GM19238 (cell line): Measurements from ENCODE around the gene SLC25A47.
"Not testable (repeated sequence)": the region's sequence is repeated elsewhere in the genome, so short reads cannot be mapped to it uniquely, and the experiment has no call there.

ENCODE experiments used
- DNase-seq: peaks from one replicate; pipeline ENCODE4 v3.0.0; 2011; ENCODE audit warnings: low spot score; ENCODE audit not compliant: insufficient read length

The SLC25A47 gene

DNA sequence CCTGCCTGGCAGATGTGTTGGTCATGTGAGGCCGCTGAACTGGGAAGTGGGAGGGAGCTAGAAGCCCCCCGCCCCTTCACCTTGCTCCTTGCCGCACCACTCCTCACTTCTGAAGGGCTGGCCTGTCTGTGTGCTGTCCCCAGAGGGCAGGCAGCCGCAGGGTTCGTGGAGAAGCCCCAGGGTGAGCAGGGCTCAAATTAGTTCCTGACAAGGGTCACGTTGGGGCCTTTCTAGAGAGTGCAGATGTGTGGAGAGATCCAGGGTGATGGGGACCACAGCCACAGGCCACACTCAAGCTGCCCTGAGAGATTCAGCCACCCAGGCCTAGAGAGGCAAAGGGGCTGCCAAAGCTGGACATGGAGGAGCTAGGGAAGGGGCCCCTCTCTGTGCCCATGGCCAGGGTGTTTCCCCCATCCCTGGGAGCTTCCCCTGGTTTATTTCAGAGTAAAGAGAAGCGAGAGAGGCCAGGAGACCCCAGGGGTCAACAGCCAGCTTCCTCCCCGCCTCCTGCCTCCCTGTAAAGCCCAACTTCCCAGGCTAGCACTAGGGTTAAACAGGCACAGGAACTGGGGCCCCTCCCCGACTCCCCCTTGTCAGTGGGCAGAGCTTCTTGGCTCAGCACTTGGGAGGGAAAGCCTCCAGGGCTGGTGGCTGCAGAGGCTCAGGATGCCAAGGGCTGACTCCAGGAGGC, 33.1 kb upstream of the SLC25A47 start:
- DNase-seq: no peak

DNA sequence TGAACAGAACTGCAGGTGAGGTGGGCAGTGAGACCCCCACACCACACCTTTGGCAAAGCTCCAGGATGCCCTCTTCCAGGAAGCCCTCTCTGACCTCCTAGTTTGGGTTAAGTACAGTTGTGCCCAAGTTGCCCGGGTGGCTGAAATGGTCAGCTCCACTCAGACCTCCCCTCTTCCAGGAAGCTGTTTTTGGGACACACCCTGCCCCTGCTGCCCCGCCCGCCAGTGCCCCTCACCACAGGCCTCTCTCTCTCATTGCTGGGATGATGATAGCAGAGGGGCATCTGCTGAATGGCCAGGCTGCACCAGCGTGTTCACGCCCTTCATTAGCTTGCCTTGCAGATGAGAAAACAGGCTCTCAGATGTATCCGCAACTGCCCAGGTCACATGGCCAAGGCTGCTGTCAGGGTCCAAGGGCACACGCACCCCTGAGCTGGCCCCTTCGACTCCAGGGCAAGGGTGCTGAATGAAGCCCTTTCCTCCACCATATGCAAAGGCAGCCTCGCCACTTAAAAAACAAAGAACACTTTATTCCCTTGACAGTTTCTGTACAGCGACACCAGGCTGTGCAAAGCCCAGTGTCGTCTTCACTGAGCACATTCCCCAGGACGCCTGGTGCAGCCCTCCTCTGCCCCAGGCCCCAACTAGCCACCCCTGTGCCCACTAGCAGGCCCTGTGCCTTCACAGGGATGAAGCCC, 32.4 kb upstream of the SLC25A47 start:
- DNase-seq: no peak

DNA sequence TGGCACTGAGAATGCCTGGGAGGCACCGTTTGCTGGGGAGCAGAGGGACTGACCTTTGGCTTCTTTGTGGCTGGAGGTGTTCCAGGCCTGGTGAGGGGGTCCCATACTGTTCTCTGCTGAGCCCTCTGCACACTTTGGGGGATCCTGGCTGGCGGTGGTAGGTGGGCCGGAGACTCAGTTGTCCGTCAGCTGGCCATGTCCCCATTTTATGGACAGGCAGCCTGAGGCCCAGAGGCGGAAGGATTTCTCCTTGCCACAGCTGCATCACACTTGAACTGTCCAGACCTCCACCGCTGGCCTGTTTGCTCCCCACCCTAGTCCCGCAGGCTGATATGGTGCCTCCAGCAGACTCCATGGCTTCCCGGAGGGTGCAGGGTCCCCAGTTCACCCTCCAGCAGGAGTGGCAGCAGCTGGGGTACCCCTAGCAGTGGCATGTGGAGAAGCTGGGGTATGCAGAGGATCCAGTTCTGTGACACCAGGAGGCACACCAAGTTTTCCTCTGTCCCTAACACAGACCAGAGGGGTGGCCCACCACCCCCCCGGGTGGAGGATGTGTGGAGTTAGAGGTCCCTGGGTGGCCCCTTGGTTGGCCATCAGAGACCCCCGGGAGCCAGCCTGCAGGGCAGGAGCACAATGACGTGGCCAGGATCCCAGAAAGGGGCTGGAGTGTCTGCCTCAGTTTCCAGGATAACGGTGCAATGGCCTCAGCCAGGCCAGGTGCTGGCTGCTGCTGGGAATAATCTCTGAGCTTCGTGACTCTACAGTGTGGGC, 31.6 kb upstream of the SLC25A47 start:
- DNase-seq: no peak

DNA sequence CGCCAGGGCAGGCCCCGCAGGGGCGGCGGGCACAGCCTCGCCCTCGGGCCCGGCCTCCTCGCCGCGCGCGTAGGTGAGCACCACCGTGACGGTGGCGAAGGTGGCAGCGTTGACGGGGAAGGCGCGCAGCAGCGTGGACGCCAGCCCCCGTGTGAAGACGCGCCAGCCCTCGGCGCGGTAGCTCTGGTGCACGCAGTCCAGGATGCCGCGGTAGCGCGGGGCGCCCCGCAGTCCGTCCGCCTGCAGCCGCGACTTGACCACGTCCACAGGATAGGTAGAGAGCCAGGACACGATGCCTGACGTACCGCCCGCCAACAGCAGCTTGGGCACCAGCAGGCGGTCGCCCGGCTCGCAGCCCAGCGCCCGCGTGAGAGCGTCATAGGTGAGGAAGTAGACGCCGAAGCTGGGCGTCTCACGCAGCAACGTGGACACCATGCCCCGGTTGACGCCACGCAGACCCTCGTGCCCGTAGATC, 30.8 kb upstream of the SLC25A47 start:
- no peak for DNase-seq

DNA sequence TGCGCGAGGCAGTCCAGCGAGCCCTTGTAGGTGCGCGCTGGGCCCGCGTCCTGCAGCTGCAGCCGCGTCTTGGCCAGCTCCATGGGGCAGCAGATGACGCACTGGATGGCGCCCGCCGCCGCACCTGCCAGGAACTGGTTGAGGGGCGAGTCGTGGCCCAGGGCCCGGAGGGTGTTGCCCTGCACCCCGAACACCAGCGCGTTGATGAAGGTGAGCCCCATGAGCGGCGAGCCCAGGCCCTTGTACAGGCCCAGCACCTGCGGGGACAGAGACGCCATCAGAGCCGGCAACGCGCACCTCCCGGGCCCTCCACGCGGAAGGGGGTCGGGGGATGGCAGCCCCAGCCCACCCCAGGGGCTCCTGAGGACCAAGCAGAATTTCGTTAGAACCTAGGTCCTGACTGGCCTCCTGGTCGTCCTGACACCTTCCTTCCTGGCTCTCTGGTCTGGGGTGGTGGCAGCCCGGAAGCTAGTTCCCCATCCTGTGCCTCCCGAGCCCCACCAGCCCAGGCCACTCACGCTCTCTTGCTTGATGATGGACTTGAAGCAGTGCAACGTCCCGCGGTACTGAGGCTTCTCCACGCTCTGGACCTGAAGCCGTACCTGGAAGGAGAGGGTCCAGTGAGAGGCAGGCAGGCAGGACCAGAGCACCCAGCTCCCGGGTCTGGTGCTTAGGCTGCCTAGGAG, 30.2 kb upstream of the SLC25A47 start:
- DNase-seq: no peak

DNA sequence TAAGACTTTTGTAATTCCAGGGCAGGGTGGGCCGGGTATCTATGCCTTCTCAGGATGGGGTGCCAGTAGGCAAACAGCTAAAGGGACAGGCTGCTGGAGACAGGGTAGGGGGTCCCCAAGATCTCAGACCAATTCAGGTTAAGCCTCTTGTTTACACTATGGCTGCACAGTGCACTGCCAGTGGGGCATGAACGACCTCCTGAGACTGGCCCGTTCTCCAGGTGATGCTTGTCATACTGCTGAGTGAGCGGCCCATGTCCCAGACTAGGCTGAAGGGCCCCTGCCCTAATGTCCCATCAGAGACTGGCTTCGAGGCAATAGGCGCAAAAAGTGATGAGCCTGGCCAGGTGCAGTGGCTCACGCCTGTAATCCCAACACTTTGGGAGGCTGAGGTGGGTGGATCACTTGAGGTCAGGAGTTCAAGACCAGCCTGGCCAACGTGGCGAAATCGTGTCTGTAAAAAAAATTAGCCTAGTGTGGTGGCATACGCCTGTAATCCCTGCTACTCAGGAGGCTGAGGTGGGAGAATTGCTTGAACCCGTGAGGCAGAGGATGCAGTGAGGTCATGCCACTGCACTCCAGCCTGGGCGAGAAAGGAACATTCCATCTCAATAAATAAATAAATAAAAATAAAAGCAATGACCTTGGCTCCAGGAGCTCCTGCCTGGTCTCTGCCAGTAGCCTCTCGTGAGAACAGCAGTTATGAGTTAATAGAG, 29.5 kb upstream of the SLC25A47 start:
- no peak for DNase-seq

DNA sequence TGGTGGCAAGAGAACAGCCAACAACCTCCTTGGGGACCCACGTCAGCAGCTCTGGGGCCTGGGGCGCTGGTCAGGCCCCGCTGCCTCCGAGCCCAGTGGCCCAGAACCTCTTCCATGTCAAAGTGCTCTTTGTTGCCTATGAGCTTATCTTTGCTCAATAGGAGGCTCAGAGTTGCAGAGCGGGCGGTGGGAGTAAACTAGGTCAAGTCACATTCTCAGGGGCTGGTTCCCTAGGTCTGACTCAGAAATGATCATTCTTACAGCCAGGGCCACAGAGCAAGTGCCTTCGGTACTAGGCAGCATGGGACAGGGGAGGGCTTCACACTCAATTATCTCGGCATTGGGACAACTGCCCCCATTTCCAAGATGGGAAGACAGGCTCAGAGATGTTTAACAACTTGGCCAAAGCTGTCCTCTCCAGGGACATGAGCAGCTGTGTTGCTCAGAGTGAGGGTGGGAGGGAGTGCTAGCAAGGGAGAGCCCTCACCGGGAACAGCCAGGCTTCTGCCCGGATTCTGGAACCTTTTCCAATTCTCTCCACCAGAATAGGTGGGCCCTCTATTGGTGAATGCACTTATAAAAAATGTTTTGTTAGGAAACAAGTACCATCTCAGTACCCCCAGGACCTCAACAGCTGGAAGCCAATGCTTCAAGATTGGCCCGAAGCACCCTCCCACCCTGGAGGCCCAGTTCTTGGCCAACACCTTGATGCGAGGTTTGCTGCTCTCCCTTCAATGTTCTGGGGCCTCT, 28.8 kb upstream of the SLC25A47 start:
- DNase-seq: no peak

DNA sequence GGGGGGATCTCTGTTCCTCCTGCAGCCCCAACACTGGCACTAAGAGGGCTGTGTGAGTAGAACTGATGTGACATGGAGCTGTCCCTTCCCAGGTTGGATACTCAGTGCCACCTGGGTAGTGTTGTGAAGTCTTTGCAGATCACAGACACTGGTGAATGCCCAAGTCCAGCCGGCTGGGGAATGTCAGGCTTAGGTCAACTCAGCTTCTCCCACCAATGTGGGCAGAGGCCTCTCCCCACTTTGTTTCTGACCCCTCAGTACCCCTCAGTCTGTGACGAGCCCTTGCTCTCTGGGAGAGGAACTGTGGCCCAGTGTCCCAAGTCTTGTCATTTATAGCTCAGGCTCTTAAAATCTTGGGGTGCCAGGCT, 28.2 kb upstream of the SLC25A47 start:
- no peak for DNase-seq

DNA sequence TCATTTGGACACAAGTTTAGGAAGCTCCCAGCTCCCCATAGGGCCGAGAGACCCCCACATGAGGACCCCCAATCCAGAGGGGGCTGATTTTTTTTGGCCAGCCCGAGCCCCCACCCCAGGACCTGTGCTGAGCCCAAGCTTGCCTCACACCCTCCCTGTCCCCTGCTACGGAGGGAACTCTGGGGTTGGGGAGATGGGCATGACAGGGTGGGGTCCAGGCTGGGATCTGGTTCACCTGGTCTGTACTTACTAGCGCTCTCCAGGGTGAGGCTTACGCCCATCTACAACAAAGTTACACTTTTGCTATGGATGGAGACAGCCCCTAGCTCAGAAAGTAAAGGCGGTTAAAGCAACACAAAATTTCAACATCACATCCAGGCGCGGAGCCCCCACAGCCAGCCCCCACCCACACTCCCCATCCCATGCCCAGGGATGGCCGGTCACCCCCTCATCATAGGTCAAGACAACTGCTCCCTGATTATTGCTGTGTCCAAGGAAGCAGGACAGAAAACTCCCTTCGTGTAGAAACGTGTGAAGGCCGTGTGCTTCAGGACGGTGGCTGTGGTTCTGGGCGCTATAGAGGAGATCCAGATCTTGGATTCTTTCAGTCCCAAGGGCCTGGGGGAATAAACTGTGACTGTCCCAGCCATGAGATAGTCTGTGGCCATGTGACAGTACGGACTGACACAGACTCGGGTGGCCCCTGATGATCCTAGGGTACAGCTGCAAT, 27.6 kb upstream of the SLC25A47 start:
- no peak for DNase-seq

DNA sequence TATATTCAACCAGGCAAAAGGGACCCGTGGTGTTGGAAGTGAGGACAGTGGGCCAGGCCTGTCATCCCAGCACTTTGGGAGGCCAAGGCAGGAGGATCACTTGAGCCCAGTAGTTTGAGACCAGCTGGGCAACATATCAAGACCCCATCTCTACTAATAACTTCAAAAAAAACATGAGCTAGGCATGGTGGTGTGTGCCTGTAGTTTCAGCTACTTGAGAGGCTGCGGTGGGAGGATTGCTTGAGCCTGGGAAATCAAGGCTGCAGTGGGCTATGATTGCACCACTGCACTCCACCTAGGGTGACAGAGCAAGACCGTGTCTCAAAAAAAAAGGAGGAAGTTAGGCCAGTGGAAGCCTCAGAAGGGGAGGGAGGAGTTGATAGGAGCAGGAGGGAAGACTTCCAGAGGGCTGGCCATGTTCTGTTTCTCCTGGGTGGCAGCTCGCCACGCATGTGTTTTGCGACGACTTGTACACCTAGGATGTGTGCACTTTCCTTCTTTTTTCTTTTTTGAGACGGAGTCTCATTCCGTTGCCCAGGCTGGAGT, 27.0 kb upstream of the SLC25A47 start:
- no peak for DNase-seq

DNA sequence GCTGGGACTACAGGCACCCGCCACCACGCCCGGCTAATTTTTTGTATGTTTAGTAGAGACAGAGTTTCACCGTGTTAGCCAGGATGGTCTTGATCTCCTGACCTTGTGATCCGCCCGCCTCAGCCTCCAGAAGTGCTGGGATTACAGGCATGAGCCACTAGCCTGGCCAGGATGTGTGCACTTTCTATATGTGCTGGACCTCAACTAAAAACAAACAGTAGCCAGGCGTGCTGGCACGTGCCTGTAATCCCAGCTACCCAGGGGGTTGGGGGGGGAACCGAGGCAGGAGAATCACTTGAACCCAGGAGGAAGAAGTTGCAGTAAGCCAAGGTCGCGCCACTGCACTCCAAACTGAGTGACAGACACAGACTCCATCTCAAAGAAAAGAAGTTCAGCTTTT, 26.4 kb upstream of the SLC25A47 start:
- DNase-seq: not testable (repeated sequence)

DNA sequence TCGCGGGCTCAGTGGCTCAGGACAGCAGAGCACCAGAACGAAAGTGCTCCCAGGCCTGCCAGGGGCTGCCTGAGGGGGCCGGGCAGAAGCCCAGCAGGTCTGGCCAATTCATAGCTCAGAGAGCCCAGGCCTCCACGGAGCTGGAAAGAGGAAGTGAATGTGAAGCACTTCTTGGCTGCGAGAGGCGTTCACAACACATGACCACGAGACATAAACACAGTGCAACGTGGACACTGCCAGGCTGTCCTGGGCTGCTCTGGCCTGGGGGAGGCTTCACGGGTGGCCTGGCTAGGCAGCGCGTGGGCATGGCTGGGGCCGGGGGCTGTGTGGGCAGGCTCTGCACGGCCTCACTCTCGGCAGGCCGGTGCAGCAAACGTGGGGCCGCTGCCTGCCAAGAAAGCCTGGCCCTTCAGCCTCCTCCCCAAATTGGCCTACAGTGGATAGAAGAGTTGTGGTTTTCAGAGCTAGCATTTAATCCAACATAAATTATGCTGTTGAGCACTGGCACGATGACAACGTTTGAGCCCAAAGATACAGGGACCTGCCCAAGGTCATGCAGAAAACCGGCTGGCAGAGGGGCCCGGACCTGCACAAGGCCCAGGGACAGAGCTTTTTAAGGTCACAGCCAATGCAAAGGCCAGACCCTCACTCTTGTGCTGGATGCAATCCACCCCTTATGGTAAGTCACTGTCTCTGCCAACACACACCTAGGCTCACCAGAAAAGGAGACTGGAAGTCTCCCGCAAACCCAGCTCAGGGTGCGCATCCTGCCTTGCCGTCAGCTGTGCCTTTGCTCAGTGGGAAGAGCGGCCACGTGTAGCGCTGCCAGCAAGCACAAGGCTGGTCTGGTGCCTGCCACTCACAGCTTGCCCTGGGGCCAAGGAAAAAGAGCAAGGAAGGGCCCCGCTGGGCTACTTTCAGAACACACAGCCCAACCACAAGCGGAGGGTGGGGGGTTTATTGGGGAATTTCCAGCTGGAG, 25.5 kb upstream of the SLC25A47 start:
- DNase-seq: peak; percentile 85

DNA sequence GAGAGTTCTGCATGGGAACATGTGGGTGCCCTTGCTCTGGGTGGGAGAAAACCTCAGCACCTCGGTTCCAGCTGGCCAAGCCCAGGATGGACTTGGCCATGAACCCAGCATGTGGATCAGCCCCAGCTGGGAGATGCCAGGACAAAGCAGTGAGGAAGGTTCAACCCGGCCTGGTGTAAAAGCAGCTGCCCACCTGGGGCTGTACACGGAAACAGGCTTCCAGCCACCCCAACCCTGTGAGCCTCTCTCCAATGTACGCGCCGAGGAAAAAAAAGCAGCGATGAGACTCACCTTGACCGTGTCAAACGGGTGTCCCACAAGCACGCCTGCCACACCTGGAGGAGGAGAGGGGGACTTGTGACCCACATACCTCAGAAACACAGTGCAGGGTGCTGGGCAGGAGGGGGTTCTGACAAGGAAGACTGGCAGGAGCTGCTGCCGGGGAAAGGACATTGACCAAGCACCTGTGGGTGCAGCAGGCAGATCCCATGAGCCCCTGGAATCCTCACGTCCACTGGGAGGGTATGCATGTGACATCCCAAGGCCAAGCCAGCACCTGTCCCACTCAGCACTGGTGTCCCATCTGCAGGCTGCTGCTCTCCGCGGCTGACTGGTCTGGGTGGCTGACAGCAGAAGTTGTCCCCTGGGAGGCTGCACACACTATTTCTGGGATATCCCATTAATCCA, 24.4 kb upstream of the SLC25A47 start:
- no peak for DNase-seq

DNA sequence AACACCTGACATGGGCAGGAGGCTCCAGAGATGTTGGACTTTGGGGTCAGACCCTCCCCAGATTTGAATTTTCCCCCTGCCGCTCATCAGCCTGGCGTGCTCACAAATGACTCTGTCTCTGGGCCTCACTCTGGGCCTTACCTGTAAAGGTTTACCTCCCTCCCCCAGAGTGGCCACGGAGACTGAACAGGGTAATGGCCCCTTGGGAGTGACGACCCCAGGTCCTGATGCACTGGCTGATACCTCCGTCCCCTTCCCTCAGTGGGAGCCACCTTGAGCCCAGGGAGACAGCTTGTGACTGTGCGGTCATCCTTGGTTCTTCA, 23.9 kb upstream of the SLC25A47 start:
- DNase-seq: no peak

DNA sequence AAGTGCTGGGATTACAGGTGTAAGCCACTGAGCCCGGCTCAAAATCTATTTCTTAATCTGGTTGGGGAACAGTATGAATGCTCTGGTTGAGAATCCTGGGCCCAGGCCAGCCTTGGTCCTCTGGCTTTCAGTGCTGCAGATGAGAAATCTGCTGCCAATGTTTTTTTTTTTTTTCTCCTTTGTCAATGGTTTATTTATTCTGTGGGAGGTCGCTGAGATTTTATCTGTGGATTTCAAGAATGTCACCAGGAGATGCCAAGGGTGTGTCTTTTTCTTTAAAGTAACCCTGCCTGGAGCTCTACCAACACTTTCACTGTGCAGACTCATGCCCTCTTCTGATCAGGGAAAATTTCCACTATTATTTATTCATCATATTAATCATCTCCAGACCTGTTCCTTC, 20.5 kb upstream of the SLC25A47 start:
- no peak for DNase-seq

DNA sequence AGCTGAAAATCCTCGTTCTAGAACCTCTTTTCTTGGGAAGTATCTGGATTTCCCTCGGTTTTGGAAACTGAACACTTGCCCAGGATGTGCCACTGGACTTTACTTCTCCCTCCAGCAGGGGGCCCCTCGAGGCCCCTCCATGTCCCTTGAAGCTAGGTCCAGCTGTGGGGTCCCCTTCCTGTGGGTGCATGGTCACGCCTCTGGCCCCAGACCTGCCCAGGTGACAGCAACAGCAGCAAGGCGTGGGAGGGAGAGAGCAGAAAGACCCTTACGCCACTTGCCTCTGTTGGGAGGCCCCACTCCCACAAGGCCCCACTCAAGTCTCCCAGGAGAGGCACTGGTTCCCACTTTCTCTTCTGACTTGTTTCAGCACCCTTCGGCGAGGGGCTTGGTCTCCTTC, 20.0 kb upstream of the SLC25A47 start:
- no peak for DNase-seq

DNA sequence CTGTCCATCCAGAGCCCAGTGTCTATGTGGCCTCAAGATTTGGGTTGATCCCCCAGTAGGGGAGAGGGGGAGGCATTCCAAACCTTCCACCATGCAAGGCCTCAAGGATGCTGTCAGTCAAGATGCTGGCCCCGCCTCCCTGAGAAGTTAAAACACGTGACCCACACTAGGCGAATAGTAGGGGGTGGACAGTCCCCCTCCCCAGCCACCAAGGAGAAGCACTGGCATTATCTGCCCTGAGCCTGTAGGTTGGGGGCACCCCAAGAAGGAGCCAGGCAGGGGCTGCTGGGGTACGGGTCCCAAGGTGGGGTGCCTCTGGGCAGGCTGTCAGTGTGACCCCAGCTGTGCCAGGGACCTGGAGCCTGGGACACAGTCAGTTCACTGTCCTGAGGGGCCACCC, 19.2 kb upstream of the SLC25A47 start:
- no peak for DNase-seq

DNA sequence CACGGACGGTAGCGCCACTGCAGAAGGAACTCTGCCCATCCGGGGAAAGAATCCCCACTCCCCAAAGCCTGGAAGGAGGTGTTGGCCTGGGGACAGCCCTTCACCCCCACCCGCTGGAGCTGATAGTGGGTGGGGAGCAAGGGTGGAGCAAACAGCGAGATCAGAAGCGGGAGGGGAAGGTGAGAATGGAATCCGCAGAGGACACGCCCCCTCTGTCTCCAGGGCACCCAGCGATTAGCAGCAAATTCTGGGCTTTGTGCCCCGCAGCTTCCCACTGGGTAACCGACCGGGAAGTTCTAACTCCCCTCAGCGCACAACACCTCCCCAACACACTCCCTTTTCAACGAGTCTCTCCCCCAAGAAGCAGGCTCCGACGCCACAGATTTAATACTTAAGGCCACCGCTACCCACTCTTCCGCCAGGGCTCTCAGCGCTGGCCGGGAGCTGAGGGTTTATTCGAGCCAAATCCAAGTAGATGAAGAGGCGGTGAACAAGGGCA, 18.3 kb upstream of the SLC25A47 start:
- DNase-seq: no peak
